Neural crest cell (in vitro differentiated cells): ENCODE results near the gene PDE7B. TPM values are rescaled to one million over a fixed set of nuclear protein-coding genes. Genes with fewer than 3 reads are reported as not detected.
A peak's percentile ranks its signal among the peaks of the same experiment; 100 is the strongest.

Experiments used
- DNase-seq: peaks from one replicate; pipeline ENCODE4 v3.0.0; 2021; ENCODE audit warnings: low read depth, mixed read lengths, low spot score
- H3K27ac Mint-ChIP-seq: one replicate; pipeline ENCODE4 v1.8.0; 2021; ENCODE audit warnings: mild to moderate bottlenecking, mixed read lengths; ENCODE audit not compliant: unreplicated experiment
- H3K27me3 Mint-ChIP-seq: 2 replicates; pipeline ENCODE4 v1.8.0; 2021; ENCODE audit warnings: low read depth, mild to moderate bottlenecking, mixed read lengths
- H3K36me3 Mint-ChIP-seq: 2 replicates; pipeline ENCODE4 v1.8.0; 2021; ENCODE audit warnings: low read depth, mild to moderate bottlenecking, mixed read lengths
- H3K4me1 Mint-ChIP-seq: 2 replicates; pipeline ENCODE4 v1.8.0; 2021; ENCODE audit warnings: mixed read lengths
- H3K4me3 Mint-ChIP-seq: one replicate; pipeline ENCODE4 v1.8.0; 2021; ENCODE audit warnings: mild to moderate bottlenecking, mixed read lengths
- H3K9me3 Mint-ChIP-seq: 2 replicates; pipeline ENCODE4 v1.8.0; 2021; ENCODE audit warnings: mixed read lengths
- CTCF ChIP-seq: fragments of 200-600 bp; sonication (generic); conservative IDR thresholded peaks from 2 replicates; pipeline ENCODE4 v1.5.0; 2021; ENCODE audit warnings: antibody characterized with exemption, mild to moderate bottlenecking
- total RNA-seq: library from RNA; stranded (reverse); gene quantifications from 2 replicates; pipeline ENCODE4 v1.2.1, GENCODE V29; 2021

Gene PDE7B
- total RNA-seq, 1 donor from 2014 or later, result 0.58 TPM

- Mint-ChIP-seq H3K27ac (no peak overlapping the region), H3K36me3 (no peaks in the 10 kb centered on the region), H3K27me3 (no peaks in the 10 kb centered on the region), H3K4me3 (no peak overlapping the region), H3K9me3 (no peaks in the 10 kb centered on the region), H3K4me1 (peaks cover 31% of the 10 kb centered on the region)
- no peak for DNase-seq
- no peak for TF ChIP-seq CTCF
Observed at GRCh38 chr6:135850882-135851281, 619 bp upstream of the PDE7B start.

- H3K27me3 Mint-ChIP-seq, result no peaks in the 10 kb centered on the region
- no peak for DNase-seq
- no peaks in the 10 kb centered on the region for H3K9me3 Mint-ChIP-seq
- no peak for TF ChIP-seq CTCF
- no peak overlapping the region for H3K4me3 Mint-ChIP-seq
- no peaks in the 10 kb centered on the region for H3K36me3 Mint-ChIP-seq
- no peak overlapping the region for H3K27ac Mint-ChIP-seq
- H3K4me1 Mint-ChIP-seq, result peaks cover 31% of the 10 kb centered on the region
Observed at GRCh38 chr6:135852746-135853145, 1.2 kb downstream of the PDE7B start.

GRCh38 chr6:135853227-135853626 is 1.7 kb downstream of the PDE7B start:
- H3K36me3 Mint-ChIP-seq, result no peaks in the 10 kb centered on the region
- no peak for DNase-seq
- no peak for TF ChIP-seq CTCF

GRCh38 chr6:135853986-135854385 is 2.5 kb downstream of the PDE7B start:
- Mint-ChIP-seq H3K27ac (no peak overlapping the region), H3K9me3 (no peaks in the 10 kb centered on the region), H3K27me3 (no peaks in the 10 kb centered on the region), H3K36me3 (no peaks in the 10 kb centered on the region), H3K4me3 (no peak overlapping the region), H3K4me1 (peaks cover 35% of the 10 kb centered on the region)
- DNase-seq, result no peak
- no peak for TF ChIP-seq CTCF

More at GRCh38 chr6:135853227-135853626, 1.7 kb downstream of the PDE7B start:
- Mint-ChIP-seq H3K9me3 (no peaks in the 10 kb centered on the region), H3K27ac (peak overlapping the region; percentile 2), H3K4me1 (peaks cover 31% of the 10 kb centered on the region), H3K27me3 (no peaks in the 10 kb centered on the region), H3K4me3 (no peak overlapping the region)

- Mint-ChIP-seq H3K4me3 (no peak overlapping the region), H3K4me1 (peaks cover 37% of the 10 kb centered on the region)
Observed at GRCh38 chr6:135854799-135855198, 3.3 kb downstream of the PDE7B start.

More at GRCh38 chr6:135854799-135855198, 3.3 kb downstream of the PDE7B start:
- TF ChIP-seq CTCF, result no peak
- Mint-ChIP-seq H3K27ac (no peak overlapping the region), H3K36me3 (no peaks in the 10 kb centered on the region), H3K9me3 (no peaks in the 10 kb centered on the region), H3K27me3 (no peaks in the 10 kb centered on the region)
- no peak for DNase-seq
